Measurements from ENCODE around the gene IP6K1. TPM values are rescaled to one million over a fixed set of nuclear protein-coding genes. Genes with fewer than 3 reads are reported as not detected.

Gene IP6K1
- total and polyA plus RNA-seq, 2 donors (not counting 1 experiment from before 2014, with no cell fraction given), result 27.8 to 77.8 TPM

- peaks cover 32% of the 10 kb centered on the region for H3K4me1 Mint-ChIP-seq
- no peaks in the 10 kb centered on the region for H3K9me3 ChIP-seq (ENCODE audit: control extremely low read depth in 1 of 3, control insufficient read depth in 2 of 3, insufficient read depth in 1 of 3, low read length in 2 of 3)
- no peaks in the 10 kb centered on the region for H3K9me3 Mint-ChIP-seq (ENCODE audit: insufficient read depth)
- peaks cover 6 to 9% of the 10 kb centered on the region in 2 experiments for H3K36me3 ChIP-seq (replicated peaks in 1 of 2; ENCODE audit: control extremely low read depth in 1 of 2, control insufficient read depth in 1 of 2, extremely low read depth in 1 of 2, insufficient read depth in 2 of 2, low read length in 1 of 2)
- ChIA-PET POLR2A (interaction anchor here (0.6 to 0.7 kb wide), 2 partner anchors 176 to 1117 kb away, joined by 3 read pairs; no protein-coding TSS in a partner anchor), CTCF (no interaction called here)
- no peak for TF ChIP-seq CTCF (IDR thresholded peaks at IDR 0.05)
- TF ChIP-seq EZH2 (IDR thresholded peaks at IDR 0.05; ENCODE audit: borderline replicate concordance, insufficient read depth, low read depth, low read length, poor library complexity, severe bottlenecking), result no peak
- no peak overlapping the region for H3K4me2 ChIP-seq (replicated peaks; ENCODE audit: low read depth, low read length, poor library complexity, severe bottlenecking)
- peaks cover 0 to 4% of the 10 kb centered on the region in 2 donors for H3K4me1 ChIP-seq (ENCODE audit: control insufficient read depth in 2 of 2, insufficient read depth in 2 of 2, low read length in 2 of 2)
- H2AFZ ChIP-seq (ENCODE audit: insufficient read depth, low read depth, low read length, poor library complexity, severe bottlenecking), result no peak overlapping the region
- WGBS (ENCODE audit: insufficient coverage), result 100% methylated on average over 1 of the region's 1 CpG
- ATAC-seq (ENCODE audit: low read depth) (no peak), DNase-seq (no peak)
- H3K9ac ChIP-seq (ENCODE audit: low read length), result no peak overlapping the region
- H4K20me1 ChIP-seq (ENCODE audit: control insufficient read depth, insufficient read depth, low read length, poor library complexity, severe bottlenecking), result peaks cover 75% of the 10 kb centered on the region
- no peak overlapping the region for H3K4me3 ChIP-seq (ENCODE audit: control extremely low read depth in 1 of 5, extremely low read depth in 1 of 5, insufficient read depth in 1 of 5, low read depth in 2 of 5, low read length in 4 of 5)
- no peak overlapping the region for H3K4me3 Mint-ChIP-seq
- no peaks in the 10 kb centered on the region for H3K27me3 ChIP-seq (replicated peaks in 1 of 4; ENCODE audit: control extremely low read depth in 1 of 4, control insufficient read depth in 3 of 4, insufficient read depth in 4 of 4, low read length in 3 of 4)
- intact Hi-C loops (cut with micrococcal nuclease), result no loop called here
- peaks cover 96% of the 10 kb centered on the region for H3K79me2 ChIP-seq (ENCODE audit: control insufficient read depth, insufficient read depth, low read length)
- no peaks in the 10 kb centered on the region for H3K27me3 Mint-ChIP-seq
- no peak overlapping the region for H3K27ac Mint-ChIP-seq
- no peak overlapping the region for H3K27ac ChIP-seq (ENCODE audit: low read length in 2 of 2)
These were observed 31.8 kb downstream of the IP6K1 start for GRCh38 chr3:49754536-49754935.

GRCh38 chr3:49751501-49751900 is 34.8 kb downstream of the IP6K1 start:
- H3K4me1 ChIP-seq (ENCODE audit: control insufficient read depth in 2 of 2, insufficient read depth in 2 of 2, low read length in 2 of 2), result peaks cover 0 to 4% of the 10 kb centered on the region in 2 donors
- Mint-ChIP-seq H3K9me3 (ENCODE audit: insufficient read depth) (no peaks in the 10 kb centered on the region), H3K27me3 (no peaks in the 10 kb centered on the region), H3K27ac (no peak overlapping the region), H3K4me1 (peaks cover 20% of the 10 kb centered on the region), H3K4me3 (no peak overlapping the region)
- intact Hi-C loops (cut with micrococcal nuclease), result no loop called here
- CTCF ChIA-PET, result no interaction called here
- POLR2A ChIA-PET, result no interaction called here
- peaks cover 91% of the 10 kb centered on the region for H3K79me2 ChIP-seq (ENCODE audit: control insufficient read depth, insufficient read depth, low read length)
- H3K36me3 ChIP-seq (replicated peaks in 1 of 2; ENCODE audit: control extremely low read depth in 1 of 2, control insufficient read depth in 1 of 2, extremely low read depth in 1 of 2, insufficient read depth in 2 of 2, low read length in 1 of 2), result peaks cover 4 to 26% of the 10 kb centered on the region in 2 experiments
- H2AFZ ChIP-seq (ENCODE audit: insufficient read depth, low read depth, low read length, poor library complexity, severe bottlenecking), result no peak overlapping the region
- DNase-seq, result no peak
- peaks cover 63% of the 10 kb centered on the region for H4K20me1 ChIP-seq (ENCODE audit: control insufficient read depth, insufficient read depth, low read length, poor library complexity, severe bottlenecking)
- no peak overlapping the region for H3K4me2 ChIP-seq (replicated peaks; ENCODE audit: low read depth, low read length, poor library complexity, severe bottlenecking)
- TF ChIP-seq EZH2 (IDR thresholded peaks at IDR 0.05; ENCODE audit: borderline replicate concordance, insufficient read depth, low read depth, low read length, poor library complexity, severe bottlenecking) (no peak), CTCF (IDR thresholded peaks at IDR 0.05) (no peak)
- no peak overlapping the region for H3K4me3 ChIP-seq (ENCODE audit: control extremely low read depth in 1 of 5, extremely low read depth in 1 of 5, insufficient read depth in 1 of 5, low read depth in 2 of 5, low read length in 4 of 5)
- no peak overlapping the region for H3K9ac ChIP-seq (ENCODE audit: low read length)
- H3K9me3 ChIP-seq (ENCODE audit: control extremely low read depth in 1 of 3, control insufficient read depth in 2 of 3, insufficient read depth in 1 of 3, low read length in 2 of 3), result no peaks in the 10 kb centered on the region
- no peak for ATAC-seq (ENCODE audit: low read depth)
- no peaks in the 10 kb centered on the region for H3K27me3 ChIP-seq (replicated peaks in 1 of 4; ENCODE audit: control extremely low read depth in 1 of 4, control insufficient read depth in 3 of 4, insufficient read depth in 4 of 4, low read length in 3 of 4)
- H3K27ac ChIP-seq (ENCODE audit: low read length in 2 of 2), result no peak overlapping the region
- no CpG with 5 or more reads among the region's 4 CpGs for WGBS (ENCODE audit: insufficient coverage)
